Neural cell (in vitro differentiated cells): ENCODE measurements around the gene ZNF608. TPM values are rescaled to one million over a fixed set of nuclear protein-coding genes. Genes with fewer than 3 reads are reported as not detected.

Experiments
- H2AFZ ChIP-seq: fragments of 200-600, 300-800 bp; sonication (generic), shearing (Covaris generic); 2 replicates; pipeline ENCODE4 v1.6.0; 2014; ENCODE audit warnings: low read depth, mild to moderate bottlenecking, antibody characterized with exemption, low read length, moderate library complexity
- H3F3A ChIP-seq: fragments of 200-600 bp; shearing (Covaris generic); 2 replicates; pipeline ENCODE4 v1.6.1; 2016; ENCODE audit warnings: mild to moderate bottlenecking, moderate library complexity, mixed read lengths, antibody characterized with exemption, low read length; ENCODE audit not compliant: insufficient read depth, poor library complexity, severe bottlenecking
- H3K27ac ChIP-seq: fragments of 200-600, 300-800 bp; sonication (generic), shearing (Covaris generic); 2 replicates; pipeline ENCODE4 v1.5.1; 2014; ENCODE audit warnings: mild to moderate bottlenecking, low read length, moderate library complexity
- H3K27me3 ChIP-seq: fragments of 300-800, 200-600 bp; sonication (generic), shearing (Covaris generic); 2 replicates; pipeline ENCODE4 v1.6.0; 2014; ENCODE audit warnings: mild to moderate bottlenecking, low read depth, low read length, moderate library complexity; ENCODE audit not compliant: insufficient read depth
- H3K36me3 ChIP-seq: fragments of 300-800, 200-600 bp; sonication (generic), shearing (Covaris generic); 2 replicates; pipeline ENCODE4 v1.5.1; 2014; ENCODE audit warnings: mild to moderate bottlenecking, antibody characterized with exemption, low read length, moderate library complexity; ENCODE audit not compliant: insufficient read depth
- H3K4me2 ChIP-seq: fragments of 300-800, 200-600 bp; sonication (generic), shearing (Covaris generic); 2 replicates; pipeline ENCODE4 v1.6.0; 2014; ENCODE audit warnings: mild to moderate bottlenecking, low read length
- H3K4me3 ChIP-seq: fragments of 300-800, 200-600 bp; sonication (generic), shearing (Covaris generic); 2 replicates; pipeline ENCODE4 v1.5.1; 2014; ENCODE audit warnings: mild to moderate bottlenecking, low read length, moderate library complexity
- H3K79me2 ChIP-seq: fragments of 200-600 bp; shearing (Covaris generic); replicated peaks from 2 replicates; pipeline ENCODE4 v1.6.0; 2014; ENCODE audit warnings: mild to moderate bottlenecking, low read length, moderate library complexity; ENCODE audit not compliant: insufficient read depth
- H3K9ac ChIP-seq: fragments of 300-800, 200-600 bp; sonication (generic), shearing (Covaris generic); 2 replicates; pipeline ENCODE4 v1.6.1; 2016; ENCODE audit warnings: mild to moderate bottlenecking, low read length, mixed read lengths
- H3K9me2 ChIP-seq: fragments of 200-600 bp; shearing (Covaris generic); 2 replicates; pipeline ENCODE4 v1.6.1; 2016; ENCODE audit warnings: mild to moderate bottlenecking, low read length, mixed read lengths; ENCODE audit not compliant: insufficient read depth
- H3K9me3 ChIP-seq: fragments of 200-600, 300-800 bp; sonication (generic), shearing (Covaris generic); 2 replicates; pipeline ENCODE4 v1.6.1; 2016; ENCODE audit warnings: mild to moderate bottlenecking, mixed run types, low read length, moderate library complexity, mixed read lengths
- H4K20me1 ChIP-seq: fragments of 200-600 bp; shearing (Covaris generic); 2 replicates; pipeline ENCODE4 v1.6.1; 2016; ENCODE audit warnings: mild to moderate bottlenecking, mixed run types; ENCODE audit not compliant: insufficient read depth
- EP300 ChIP-seq: fragments of 450-650 bp; conservative IDR thresholded peaks from 2 replicates; pipeline ENCODE4 v1.6.1; 2014; ENCODE audit warnings: antibody characterized with exemption, mild to moderate bottlenecking, moderate library complexity; ENCODE audit not compliant: poor library complexity, severe bottlenecking
- EZH2 ChIP-seq: fragments of 200-600, 300-800 bp; shearing (Covaris generic), sonication (generic); IDR thresholded peaks from 2 replicates; pipeline ENCODE4 v1.6.1; 2014; ENCODE audit warnings: antibody characterized with exemption, low read length, borderline replicate concordance, mild to moderate bottlenecking; ENCODE audit not compliant: insufficient read depth, poor library complexity, severe bottlenecking
- MXI1 ChIP-seq: fragments of 450-650 bp; conservative IDR thresholded peaks from 2 replicates; pipeline ENCODE4 v1.6.1; 2014; ENCODE audit warnings: antibody characterized with exemption, mild to moderate bottlenecking; ENCODE audit not compliant: poor library complexity, severe bottlenecking
- POLR2AphosphoS5 ChIP-seq: IDR thresholded peaks from 2 replicates; pipeline ENCODE4 v1.6.1; 2012
- RAD21 ChIP-seq: fragments of 450-650 bp; conservative IDR thresholded peaks from 2 replicates; pipeline ENCODE4 v1.6.1; 2014; ENCODE audit warnings: antibody characterized with exemption, mild to moderate bottlenecking, moderate library complexity
- SMC3 ChIP-seq: fragments of 450-650 bp; conservative IDR thresholded peaks from 2 replicates; pipeline ENCODE4 v1.6.1; 2014; ENCODE audit warnings: antibody characterized with exemption, mild to moderate bottlenecking, moderate library complexity; ENCODE audit not compliant: poor library complexity
- TAF1 ChIP-seq: IDR thresholded peaks from 2 replicates; pipeline ENCODE4 v1.6.1; 2012; ENCODE audit warnings: low read depth
- polyA minus RNA-seq: library from RNA; depleted of rRNA, polyadenylated mRNA; stranded (reverse); fragments of >200 nt; gene quantifications from 2 replicates; pipeline ENCODE4 v1.2.3, GENCODE V29; 2014
- polyA plus RNA-seq: library from polyadenylated mRNA; depleted of rRNA; stranded (reverse); fragments of >200 nt; gene quantifications from 2 replicates; pipeline ENCODE4 v1.2.3, GENCODE V29; 2014
- TF ChIP-seq, protein P1 (sequence below): IDR thresholded peaks from 2 replicates; pipeline ENCODE4 v1.6.1; 2012; ENCODE audit warnings: borderline replicate concordance
- TF ChIP-seq, protein P2 (sequence below): fragments of 450-650 bp; IDR thresholded peaks from 2 replicates; pipeline ENCODE4 v1.5.1; 2014; ENCODE audit warnings: antibody characterized with exemption, mild to moderate bottlenecking, moderate library complexity; ENCODE audit not compliant: poor library complexity, severe bottlenecking

Gene ZNF608, protein sequence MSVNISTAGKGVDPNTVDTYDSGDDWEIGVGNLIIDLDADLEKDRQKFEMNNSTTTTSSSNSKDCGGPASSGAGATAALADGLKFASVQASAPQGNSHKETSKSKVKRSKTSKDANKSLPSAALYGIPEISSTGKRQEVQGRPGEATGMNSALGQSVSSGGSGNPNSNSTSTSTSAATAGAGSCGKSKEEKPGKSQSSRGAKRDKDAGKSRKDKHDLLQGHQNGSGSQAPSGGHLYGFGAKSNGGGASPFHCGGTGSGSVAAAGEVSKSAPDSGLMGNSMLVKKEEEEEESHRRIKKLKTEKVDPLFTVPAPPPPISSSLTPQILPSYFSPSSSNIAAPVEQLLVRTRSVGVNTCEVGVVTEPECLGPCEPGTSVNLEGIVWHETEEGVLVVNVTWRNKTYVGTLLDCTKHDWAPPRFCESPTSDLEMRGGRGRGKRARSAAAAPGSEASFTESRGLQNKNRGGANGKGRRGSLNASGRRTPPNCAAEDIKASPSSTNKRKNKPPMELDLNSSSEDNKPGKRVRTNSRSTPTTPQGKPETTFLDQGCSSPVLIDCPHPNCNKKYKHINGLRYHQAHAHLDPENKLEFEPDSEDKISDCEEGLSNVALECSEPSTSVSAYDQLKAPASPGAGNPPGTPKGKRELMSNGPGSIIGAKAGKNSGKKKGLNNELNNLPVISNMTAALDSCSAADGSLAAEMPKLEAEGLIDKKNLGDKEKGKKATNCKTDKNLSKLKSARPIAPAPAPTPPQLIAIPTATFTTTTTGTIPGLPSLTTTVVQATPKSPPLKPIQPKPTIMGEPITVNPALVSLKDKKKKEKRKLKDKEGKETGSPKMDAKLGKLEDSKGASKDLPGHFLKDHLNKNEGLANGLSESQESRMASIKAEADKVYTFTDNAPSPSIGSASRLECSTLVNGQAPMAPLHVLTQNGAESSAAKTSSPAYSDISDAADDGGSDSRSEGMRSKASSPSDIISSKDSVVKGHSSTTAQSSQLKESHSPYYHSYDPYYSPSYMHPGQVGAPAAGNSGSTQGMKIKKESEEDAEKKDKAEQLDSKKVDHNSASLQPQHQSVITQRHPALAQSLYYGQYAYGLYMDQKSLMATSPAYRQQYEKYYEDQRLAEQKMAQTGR (N-terminal part only)
- polyA plus RNA-seq = 32.4 and 39.3 TPM in 2 replicates
- polyA minus RNA-seq = 105 and 110 TPM in 2 replicates

DNA sequence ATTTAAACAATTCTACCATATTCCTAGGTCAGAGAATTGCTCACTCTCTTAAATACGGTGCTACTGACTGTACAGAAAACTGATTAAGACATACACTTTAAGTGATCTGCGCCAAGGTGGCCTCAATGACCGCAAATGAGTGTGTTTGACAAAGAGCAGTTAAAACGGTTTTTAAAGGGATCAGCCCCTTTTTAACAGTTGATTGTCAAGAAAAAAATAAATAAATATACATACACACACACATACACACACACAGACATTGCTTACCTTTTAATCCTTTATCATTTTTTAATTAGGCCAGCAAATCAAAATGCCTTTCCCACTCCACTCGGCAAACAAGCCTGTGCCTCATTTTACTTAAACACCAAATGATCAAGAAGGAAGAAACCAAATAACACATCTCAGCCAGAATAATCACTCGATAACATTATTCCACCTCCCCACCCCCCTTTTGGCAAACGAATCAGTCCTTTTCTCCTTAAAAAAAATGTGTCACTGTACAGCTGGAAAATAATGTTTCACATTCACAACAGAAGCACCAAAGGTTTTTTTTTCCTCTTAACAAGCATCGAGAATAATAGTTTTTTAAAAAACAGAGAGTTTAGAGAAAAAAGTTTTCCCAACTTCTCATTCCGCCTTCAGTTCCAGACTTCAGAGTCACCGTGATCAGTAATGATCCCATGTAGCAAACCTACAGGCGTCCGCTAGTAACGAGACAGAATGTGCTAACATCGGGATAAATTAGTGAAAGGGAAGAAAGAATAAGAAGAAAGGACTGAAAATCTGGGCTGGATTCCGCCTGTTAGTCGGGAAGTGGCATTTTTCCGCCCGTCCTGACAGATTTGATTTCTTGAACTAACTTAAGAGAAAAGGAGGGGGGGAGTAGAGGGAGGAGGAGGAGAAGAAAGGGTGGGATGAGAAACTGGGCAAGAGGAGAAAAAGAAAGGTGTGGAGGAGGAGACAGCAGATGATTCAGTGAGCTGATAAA lies at the start of gene ZNF608:
ZNF608 (minus strand) TSS at position 712 of the 988 bp plus-strand sequence. CDS start 1,650 bp downstream, outside the sequence.
- no peak within 1 kb of the TSS for H2AFZ ChIP-seq
- H3K27ac ChIP-seq = peak within 1 kb of the TSS; percentile 93
- H3F3A ChIP-seq = peaks cover 10% of the 10 kb centered on the region
- H3K4me2 ChIP-seq = peak within 1 kb of the TSS; percentile 79
- H3K9me3 ChIP-seq = no peaks in the 10 kb centered on the region
- no peaks in the 10 kb centered on the region for H3K9me2 ChIP-seq
- no peaks in the 10 kb centered on the region for H3K27me3 ChIP-seq
- peak within 1 kb of the TSS; percentile 81 for H3K9ac ChIP-seq
- peak within 1 kb of the TSS; percentile 75 for H3K4me3 ChIP-seq
- no peaks in the 10 kb centered on the region for H4K20me1 ChIP-seq
- no peaks in the 10 kb centered on the region for H3K36me3 ChIP-seq
- H3K79me2 ChIP-seq = peaks cover 50% of the 10 kb centered on the region
- TF ChIP-seq SMC3 (peak; percentile 51), TAF1 (no peak), RAD21 (peak; percentile 54), EP300 (no peak), POLR2AphosphoS5 (peak; percentile 50), EZH2 (no peak), MXI1 (peak; percentile 31)
- TF ChIP-seq, protein P1, sequence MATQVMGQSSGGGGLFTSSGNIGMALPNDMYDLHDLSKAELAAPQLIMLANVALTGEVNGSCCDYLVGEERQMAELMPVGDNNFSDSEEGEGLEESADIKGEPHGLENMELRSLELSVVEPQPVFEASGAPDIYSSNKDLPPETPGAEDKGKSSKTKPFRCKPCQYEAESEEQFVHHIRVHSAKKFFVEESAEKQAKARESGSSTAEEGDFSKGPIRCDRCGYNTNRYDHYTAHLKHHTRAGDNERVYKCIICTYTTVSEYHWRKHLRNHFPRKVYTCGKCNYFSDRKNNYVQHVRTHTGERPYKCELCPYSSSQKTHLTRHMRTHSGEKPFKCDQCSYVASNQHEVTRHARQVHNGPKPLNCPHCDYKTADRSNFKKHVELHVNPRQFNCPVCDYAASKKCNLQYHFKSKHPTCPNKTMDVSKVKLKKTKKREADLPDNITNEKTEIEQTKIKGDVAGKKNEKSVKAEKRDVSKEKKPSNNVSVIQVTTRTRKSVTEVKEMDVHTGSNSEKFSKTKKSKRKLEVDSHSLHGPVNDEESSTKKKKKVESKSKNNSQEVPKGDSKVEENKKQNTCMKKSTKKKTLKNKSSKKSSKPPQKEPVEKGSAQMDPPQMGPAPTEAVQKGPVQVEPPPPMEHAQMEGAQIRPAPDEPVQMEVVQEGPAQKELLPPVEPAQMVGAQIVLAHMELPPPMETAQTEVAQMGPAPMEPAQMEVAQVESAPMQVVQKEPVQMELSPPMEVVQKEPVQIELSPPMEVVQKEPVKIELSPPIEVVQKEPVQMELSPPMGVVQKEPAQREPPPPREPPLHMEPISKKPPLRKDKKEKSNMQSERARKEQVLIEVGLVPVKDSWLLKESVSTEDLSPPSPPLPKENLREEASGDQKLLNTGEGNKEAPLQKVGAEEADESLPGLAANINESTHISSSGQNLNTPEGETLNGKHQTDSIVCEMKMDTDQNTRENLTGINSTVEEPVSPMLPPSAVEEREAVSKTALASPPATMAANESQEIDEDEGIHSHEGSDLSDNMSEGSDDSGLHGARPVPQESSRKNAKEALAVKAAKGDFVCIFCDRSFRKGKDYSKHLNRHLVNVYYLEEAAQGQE = peak; percentile 30
- TF ChIP-seq, protein P2, sequence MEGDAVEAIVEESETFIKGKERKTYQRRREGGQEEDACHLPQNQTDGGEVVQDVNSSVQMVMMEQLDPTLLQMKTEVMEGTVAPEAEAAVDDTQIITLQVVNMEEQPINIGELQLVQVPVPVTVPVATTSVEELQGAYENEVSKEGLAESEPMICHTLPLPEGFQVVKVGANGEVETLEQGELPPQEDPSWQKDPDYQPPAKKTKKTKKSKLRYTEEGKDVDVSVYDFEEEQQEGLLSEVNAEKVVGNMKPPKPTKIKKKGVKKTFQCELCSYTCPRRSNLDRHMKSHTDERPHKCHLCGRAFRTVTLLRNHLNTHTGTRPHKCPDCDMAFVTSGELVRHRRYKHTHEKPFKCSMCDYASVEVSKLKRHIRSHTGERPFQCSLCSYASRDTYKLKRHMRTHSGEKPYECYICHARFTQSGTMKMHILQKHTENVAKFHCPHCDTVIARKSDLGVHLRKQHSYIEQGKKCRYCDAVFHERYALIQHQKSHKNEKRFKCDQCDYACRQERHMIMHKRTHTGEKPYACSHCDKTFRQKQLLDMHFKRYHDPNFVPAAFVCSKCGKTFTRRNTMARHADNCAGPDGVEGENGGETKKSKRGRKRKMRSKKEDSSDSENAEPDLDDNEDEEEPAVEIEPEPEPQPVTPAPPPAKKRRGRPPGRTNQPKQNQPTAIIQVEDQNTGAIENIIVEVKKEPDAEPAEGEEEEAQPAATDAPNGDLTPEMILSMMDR = peak; percentile 28
